Measurements from ENCODE around the gene FBLIM1. TPM values are rescaled to one million over a fixed set of nuclear protein-coding genes. Genes with fewer than 3 reads are reported as not detected.
"Not testable (repeated sequence)": the region's sequence is repeated elsewhere in the genome, so short reads cannot be mapped to it uniquely, and the experiment has no call there.

FBLIM1 gene
- total RNA-seq, 3 donors from 2014 or later: 154 to 268 (median 260) TPM

DNA sequence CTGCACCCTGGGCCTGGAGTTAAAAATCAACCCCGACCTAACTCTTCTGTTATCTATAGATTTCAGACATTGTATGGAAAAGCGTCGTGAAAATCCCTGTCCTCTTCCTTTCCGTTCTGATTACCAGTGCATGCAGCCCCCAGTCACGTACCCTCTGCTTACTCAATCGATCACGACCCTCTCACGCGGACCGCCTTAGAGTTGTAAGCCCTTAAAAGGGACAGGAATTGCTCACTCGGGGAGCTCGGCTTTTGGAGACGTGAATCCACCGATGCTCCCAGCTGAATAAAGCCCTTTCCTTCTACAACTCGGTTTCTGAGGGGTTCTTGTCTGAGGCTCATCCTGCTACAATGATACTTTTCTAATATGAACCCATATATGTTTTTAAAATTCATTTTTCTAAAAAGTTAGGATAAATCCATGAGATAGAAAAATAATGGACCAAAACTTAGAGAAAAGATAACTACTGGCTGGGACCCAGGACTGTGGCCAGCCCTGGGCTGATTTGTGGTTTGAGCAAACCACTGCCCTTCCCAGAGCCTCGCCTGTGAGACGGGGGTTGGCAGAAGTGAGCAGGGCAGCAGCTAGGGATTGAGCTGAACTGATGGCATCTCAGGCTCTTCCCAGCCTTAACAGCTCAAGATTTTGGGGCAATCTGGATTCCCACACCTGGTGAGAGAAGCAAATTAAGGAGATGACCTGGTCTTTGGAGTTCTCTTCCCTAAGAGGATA, 43.8 kb downstream of the FBLIM1 start:
- TF ChIP-seq, protein P1, sequence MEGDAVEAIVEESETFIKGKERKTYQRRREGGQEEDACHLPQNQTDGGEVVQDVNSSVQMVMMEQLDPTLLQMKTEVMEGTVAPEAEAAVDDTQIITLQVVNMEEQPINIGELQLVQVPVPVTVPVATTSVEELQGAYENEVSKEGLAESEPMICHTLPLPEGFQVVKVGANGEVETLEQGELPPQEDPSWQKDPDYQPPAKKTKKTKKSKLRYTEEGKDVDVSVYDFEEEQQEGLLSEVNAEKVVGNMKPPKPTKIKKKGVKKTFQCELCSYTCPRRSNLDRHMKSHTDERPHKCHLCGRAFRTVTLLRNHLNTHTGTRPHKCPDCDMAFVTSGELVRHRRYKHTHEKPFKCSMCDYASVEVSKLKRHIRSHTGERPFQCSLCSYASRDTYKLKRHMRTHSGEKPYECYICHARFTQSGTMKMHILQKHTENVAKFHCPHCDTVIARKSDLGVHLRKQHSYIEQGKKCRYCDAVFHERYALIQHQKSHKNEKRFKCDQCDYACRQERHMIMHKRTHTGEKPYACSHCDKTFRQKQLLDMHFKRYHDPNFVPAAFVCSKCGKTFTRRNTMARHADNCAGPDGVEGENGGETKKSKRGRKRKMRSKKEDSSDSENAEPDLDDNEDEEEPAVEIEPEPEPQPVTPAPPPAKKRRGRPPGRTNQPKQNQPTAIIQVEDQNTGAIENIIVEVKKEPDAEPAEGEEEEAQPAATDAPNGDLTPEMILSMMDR (IDR thresholded peaks at IDR 0.05): no peak
- Histone ChIP-seq H3K4me1 (ENCODE audit: low read depth) (peaks cover 26% of the 10 kb centered on the region), H3K4me3 (no peak overlapping the region), H3K36me3 (ENCODE audit: low read depth) (no peaks in the 10 kb centered on the region), H3K9me3 (no peaks in the 10 kb centered on the region)
- intact Hi-C loops (cut with DNase I, micrococcal nuclease): loop anchor here in 1 of 2 donors (10.0 kb wide), 1 partner anchor 192 kb away; no protein-coding TSS in a partner anchor
- no peak for ATAC-seq
- DNase-seq: no peak

DNA sequence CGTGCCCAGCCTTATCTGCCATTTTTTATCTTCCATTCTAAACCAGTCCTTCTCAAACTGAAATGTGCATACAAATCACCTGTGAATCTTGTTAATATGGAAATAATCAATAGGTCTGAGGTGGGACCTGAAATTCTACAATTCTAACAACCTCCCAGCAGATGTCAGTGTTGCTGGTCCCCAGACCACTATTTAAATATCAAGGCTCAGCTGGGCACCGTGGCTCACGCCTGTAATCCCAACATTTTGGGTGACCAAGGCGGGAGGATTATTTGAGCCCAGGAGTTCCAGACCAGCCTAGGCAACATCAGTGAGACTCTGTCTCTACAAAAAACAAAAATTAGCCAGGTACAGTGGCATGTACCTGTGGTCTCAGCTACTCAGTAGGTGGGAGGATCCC, 44.8 kb downstream of the FBLIM1 start:
- no peaks in the 10 kb centered on the region for H3K9me3 ChIP-seq
- H3K36me3 ChIP-seq (ENCODE audit: low read depth): no peaks in the 10 kb centered on the region
- ATAC-seq (no peak), DNase-seq (no peak)
- H3K4me3 ChIP-seq: no peak overlapping the region
- intact Hi-C loops (cut with DNase I, micrococcal nuclease): loop anchor here in 1 of 2 donors (10.0 kb wide), 1 partner anchor 191 kb away; no protein-coding TSS in a partner anchor
- peaks cover 22% of the 10 kb centered on the region for H3K4me1 ChIP-seq (ENCODE audit: low read depth)
- TF ChIP-seq, protein P1 (IDR thresholded peaks at IDR 0.05): no peak

DNA sequence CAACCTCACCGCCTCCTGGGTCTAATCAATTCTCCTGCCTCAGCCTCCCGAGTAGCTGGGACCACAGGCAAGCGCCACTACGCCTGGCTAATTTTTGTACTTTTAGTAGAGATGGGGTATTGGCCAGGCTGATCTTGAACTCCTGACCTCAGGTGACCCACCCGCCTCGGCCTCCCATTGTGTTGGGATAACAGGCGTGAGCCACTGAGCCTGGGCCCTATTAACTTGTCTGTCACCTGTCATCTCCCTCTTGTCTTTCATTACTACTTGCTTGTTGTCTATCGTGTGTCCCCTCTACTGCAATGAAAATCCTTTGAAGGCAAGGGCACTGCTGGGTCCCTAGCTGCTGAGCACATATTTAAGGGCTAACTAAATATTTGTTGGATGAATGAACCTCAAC, 45.5 kb downstream of the FBLIM1 start:
- no peaks in the 10 kb centered on the region for H3K9me3 ChIP-seq
- ATAC-seq (no peak), DNase-seq (no peak)
- peaks cover 19% of the 10 kb centered on the region for H3K4me1 ChIP-seq (ENCODE audit: low read depth)
- H3K4me3 ChIP-seq: no peak overlapping the region
- H3K36me3 ChIP-seq (ENCODE audit: low read depth): no peaks in the 10 kb centered on the region
- intact Hi-C loops (cut with DNase I, micrococcal nuclease): loop anchor here in 1 of 2 donors (10.0 kb wide), 1 partner anchor 191 kb away; no protein-coding TSS in a partner anchor
- TF ChIP-seq, protein P1 (IDR thresholded peaks at IDR 0.05): no peak

DNA sequence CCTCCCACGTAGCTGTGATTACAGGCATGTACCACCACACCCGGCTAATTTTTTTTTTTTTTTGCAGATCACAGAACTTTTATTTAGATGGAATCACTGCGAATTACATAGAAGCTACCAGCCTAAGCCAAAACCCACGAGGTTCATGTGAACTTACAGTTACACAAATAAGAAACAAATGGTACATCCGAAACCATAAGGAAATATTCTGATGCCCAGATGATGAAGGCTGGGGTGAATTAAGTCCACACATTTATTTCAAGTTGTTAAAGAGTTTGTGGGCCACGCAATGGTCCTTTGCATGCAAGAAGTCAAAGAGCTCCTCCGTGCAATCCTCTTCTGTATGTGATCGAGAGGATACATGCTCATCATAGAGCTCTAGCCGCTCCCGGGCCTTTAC, 48.5 kb downstream of the FBLIM1 start:
- ATAC-seq (no peak), DNase-seq (no peak)
- TF ChIP-seq, protein P1 (IDR thresholded peaks at IDR 0.05): no peak
- intact Hi-C loops (cut with DNase I, micrococcal nuclease): loop anchor here in 1 of 2 donors (10.0 kb wide), 1 partner anchor 188 kb away; no protein-coding TSS in a partner anchor
- Histone ChIP-seq H3K4me1 (ENCODE audit: low read depth) (peaks cover 6% of the 10 kb centered on the region), H3K9me3 (no peaks in the 10 kb centered on the region), H3K36me3 (ENCODE audit: low read depth) (no peaks in the 10 kb centered on the region), H3K4me3 (no peak overlapping the region)

DNA sequence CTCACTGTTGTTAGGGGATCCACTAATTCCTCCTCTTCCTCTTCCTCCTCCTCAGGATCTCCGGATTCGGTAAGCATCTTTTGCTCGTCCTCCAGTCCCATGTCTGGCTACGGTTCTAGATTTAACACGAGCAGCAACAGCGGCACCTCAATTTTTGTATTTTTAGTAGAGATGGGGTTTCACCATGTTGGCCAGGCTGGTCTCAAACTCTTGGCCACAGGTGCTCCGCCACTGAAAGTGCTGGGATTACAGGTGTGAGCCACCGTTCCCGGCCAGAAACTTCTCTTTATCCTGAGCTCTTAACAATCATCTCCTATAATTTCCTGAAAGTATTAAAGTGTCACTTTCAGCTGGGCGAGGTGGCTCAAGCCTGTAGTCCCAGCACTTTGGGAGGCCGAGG, 49.0 kb downstream of the FBLIM1 start, which contains the start of gene UQCRHL:
UQCRHL (minus strand) TSS at position 101 of the 400 bp plus-strand sequence; CDS start at position 101, 0 bp downstream.
- intact Hi-C loops (cut with DNase I, micrococcal nuclease): loop anchor here in 1 of 2 donors (10.0 kb wide), 1 partner anchor 187 kb away; no protein-coding TSS in a partner anchor
- not testable (repeated sequence) for H3K4me1 ChIP-seq (ENCODE audit: low read depth); DNase-seq; H3K9me3 ChIP-seq; H3K4me3 ChIP-seq; ATAC-seq; H3K36me3 ChIP-seq (ENCODE audit: low read depth)

DNA sequence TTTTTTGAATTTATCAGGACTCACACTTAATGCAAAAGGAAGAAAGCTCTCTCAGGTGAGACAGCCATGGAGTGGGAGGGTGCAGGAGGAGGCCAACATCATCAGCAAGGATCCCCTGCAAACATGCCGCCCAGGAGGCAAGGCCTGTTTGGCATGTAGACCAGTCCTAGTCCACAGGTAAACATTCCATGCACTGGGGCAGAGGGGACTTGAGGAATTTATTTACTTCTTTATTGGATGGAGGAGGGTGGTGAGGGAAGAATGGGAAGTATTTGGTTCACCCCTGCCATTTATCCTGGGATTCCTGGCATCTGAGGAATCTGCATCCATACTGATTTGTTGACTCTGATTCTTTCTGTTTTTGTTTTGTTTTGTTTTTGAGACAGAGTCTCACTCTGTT, 50.4 kb downstream of the FBLIM1 start:
- H3K4me1 ChIP-seq (ENCODE audit: low read depth): peaks cover 6% of the 10 kb centered on the region
- H3K36me3 ChIP-seq (ENCODE audit: low read depth): no peaks in the 10 kb centered on the region
- H3K4me3 ChIP-seq: no peak overlapping the region
- DNase-seq (no peak), ATAC-seq (no peak)
- no peaks in the 10 kb centered on the region for H3K9me3 ChIP-seq
- TF ChIP-seq, protein P1 (IDR thresholded peaks at IDR 0.05): no peak
- intact Hi-C loops (cut with DNase I, micrococcal nuclease): loop anchor here in 1 of 2 donors (10.0 kb wide), 1 partner anchor 186 kb away; no protein-coding TSS in a partner anchor
